GM19193 (cell line): ENCODE data around the gene GDF2.

ENCODE experiments used
- POLR2A ChIP-seq: IDR thresholded peaks from 4 replicates; pipeline ENCODE4 v1.6.1; 2011; ENCODE audit not compliant: insufficient read depth, insufficient read length; ENCODE audit errors: extremely low read depth

GDF2 gene

GRCh38 chr10:47332371-47332770 is 10.1 kb downstream of the GDF2 start:
- TF ChIP-seq POLR2A = no peak

DNA sequence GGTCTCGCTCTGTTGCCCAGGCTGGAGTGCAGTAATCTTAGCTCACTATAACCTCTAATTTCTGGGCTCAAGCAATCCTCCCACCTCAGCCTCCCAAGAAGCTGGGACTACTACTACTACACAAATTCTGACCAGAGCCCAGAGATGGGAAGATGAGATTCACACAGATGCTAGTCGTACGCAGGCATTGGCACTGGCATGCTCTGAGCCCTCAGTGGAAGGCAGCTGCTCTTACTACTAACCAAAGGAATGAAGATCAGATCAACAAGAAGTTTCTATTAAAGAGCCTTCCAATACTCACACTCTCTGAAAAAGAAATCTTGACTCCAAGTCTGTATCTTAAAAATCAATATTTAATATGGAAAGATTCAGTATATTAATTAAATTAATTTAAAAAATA is 10.7 kb downstream of the GDF2 start:
- no peak for TF ChIP-seq POLR2A

GRCh38 chr10:47333532-47333931 is 11.3 kb downstream of the GDF2 start:
- no peak for TF ChIP-seq POLR2A

- no peak for TF ChIP-seq POLR2A
These were observed 12.4 kb downstream of the GDF2 start for GRCh38 chr10:47334466-47335295.

- no peak for TF ChIP-seq POLR2A
These were observed 13.7 kb downstream of the GDF2 start for GRCh38 chr10:47335906-47336305.

DNA sequence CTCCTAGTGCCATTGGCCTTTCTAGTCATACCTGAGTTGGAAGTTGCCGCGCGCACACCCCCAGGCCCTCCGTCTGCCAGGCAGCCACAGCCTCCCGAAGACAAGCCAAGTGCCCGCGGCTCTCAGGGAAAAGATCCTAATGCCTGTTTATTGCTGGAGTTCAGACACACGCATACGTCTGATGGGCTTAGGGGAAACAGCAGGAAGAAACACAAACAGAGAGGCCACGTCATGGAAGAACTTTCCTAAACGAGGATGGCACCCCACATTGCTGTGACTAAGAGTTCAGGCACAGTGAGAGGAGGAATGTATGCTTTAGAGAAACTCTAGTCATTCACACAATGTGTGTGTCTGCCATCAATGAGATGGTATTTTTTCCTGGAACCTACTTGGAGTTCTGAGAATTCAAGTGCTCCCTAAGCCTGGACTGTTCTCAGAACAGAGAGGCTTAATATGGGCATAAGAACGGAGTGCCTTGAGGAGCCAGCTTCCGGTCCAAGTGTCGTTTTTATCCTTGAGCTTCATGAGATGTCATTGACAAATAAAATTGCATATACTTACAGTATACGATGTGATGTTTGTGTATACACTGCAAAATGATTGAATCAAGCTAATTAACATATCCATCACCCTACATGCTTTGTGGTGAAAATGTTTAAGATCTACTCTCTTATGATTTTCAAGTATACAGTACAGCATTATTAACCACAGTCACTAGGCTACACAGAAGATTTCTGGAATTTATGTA is 14.3 kb downstream of the GDF2 start:
- TF ChIP-seq POLR2A = no peak

DNA sequence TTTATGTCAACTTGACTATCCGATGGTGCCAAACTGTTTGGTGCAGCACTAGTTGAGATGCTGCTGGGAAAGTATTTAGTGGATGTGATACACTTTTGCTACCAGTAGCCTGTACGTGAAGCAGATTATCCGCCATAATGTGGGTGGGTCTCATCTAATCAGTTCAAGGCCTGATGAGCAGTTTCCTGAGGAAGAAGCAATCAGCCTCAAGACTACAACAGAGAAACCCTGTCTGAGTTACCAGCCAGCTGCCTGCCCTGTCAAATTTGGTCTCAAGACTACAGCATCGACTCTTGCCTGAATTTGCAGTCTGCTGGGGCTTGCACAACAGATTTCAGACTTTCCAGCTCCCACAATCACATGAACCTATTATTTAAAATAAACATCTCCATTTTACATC is 15.1 kb downstream of the GDF2 start:
- TF ChIP-seq POLR2A = no peak

DNA sequence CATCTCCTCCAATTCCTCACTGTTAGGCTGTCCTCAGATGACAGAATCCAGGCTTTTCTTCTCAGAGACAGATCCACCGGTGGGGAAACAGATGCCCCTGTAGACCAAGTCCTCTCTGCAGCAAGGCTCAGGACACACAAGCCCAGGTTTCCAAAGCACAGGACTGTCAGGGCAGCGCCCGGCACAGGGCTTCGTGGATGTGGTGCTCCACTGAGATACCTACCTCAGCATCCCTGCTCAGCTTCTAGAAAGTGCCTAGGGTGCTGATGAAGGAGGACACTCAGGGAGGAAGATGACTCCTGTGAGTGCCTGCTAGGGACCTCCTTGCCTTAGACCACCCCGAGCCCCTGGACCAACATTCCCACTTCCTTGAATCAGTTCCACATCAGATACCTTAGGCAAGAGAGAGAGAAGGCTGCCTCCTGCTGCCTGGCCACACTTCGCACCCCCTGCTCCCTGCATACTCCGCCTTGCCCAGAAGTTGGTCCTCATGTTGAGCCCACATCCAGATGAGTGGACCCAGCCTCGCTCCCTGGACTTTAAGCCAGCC is 17.0 kb downstream of the GDF2 start:
- no peak for TF ChIP-seq POLR2A

- no peak for TF ChIP-seq POLR2A
These were observed 17.7 kb downstream of the GDF2 start for GRCh38 chr10:47339759-47340607.

DNA sequence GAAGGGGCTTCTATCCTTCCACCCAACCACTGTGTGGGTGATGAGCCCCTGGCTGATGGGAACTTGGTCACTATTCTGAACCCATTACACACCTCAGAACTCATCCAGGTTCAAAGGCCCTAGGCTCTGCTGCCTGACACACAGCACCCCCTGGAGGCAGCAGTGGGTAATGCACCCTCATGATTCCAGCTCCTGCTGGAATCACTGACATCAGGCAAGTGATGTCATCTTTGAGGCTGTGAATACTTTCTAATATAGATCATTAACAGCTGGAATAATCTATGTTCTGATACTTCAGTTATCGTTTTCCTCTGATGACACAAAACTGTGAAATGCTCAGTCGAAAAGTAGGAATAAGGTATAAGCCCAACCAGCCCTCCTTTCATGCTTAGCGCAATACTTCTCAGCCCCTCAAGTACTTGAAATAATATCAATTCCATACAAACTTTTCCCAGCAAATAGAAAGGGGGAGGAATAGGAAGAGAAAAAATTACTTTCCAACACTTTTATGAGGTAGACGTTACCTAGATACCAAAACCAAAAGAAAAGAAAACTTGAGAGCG is 18.4 kb downstream of the GDF2 start:
- TF ChIP-seq POLR2A = no peak

DNA sequence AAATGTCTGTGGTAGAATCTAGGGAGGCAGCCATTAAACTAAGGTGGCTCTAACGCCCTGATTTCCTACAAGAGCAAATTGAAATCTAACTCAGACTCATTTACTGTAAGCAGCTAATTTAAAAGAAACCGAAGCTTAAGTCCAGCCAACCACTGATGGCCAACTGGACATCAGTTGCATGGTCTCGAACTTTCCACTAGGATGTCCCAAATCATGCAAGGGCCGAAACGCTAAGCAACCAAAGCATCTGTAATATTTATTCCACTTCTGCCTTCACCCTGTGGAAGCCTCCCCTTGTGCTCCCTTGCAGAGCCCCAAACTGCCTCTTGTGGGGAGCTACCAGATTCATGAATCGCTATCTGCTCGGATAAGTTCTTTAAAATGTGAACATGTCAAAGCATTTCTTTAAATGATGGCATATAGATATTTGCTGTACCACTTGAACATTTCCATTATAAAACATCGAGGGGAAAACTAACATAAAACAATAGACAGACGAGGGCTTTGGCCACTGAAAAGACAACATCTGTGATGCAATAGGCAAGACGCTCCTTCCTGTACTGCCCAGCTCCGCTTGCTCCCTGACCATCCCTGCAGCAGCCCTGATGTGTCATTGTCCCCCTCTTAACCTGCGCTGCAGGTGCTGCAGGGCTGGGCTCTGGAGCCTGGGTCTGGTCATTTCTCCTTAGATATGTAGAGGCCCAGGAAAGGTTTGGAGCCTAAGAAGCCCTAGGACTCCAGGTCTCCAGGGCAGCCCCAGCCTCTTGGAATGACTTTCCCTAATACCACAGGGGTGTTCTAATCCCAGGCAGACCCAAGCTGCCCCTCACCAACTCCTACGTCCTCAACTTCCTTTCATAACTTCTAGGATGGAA is 23.0 kb downstream of the GDF2 start:
- no peak for TF ChIP-seq POLR2A

- TF ChIP-seq POLR2A = no peak
These were observed 24.5 kb downstream of the GDF2 start for GRCh38 chr10:47346581-47347302.

DNA sequence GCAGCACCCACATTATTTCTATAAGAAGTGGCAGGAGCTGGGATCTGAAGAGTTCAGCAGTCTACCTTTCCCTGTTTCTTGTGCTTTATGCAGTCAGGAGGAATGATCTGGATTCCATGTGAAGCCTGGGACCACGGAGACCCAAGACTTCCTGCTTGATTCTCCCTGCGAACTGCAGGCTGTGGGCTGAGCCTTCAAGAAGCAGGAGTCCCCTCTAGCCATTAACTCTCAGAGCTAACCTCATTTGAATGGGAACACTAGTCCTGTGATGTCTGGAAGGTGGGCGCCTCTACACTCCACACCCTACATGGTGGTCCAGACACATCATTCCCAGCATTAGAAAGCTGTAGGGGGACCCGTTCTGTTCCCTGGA is 25.0 kb downstream of the GDF2 start:
- no peak for TF ChIP-seq POLR2A
